ENCODE results near the gene MX1. TPM values are rescaled to one million over a fixed set of nuclear protein-coding genes. Genes with fewer than 3 reads are reported as not detected.

MX1 gene
- polyA plus RNA-seq, 3 donors, result 42.7 to 73.3 (median 60.5) TPM

- peak overlapping the region in 1 of 7 donors; percentile 21 for H3K27ac Mint-ChIP-seq
- no peak for DNase-seq
- Histone ChIP-seq H4K20me1 (ENCODE audit: insufficient read depth, low read length) (peaks cover 4% of the 10 kb centered on the region), H2AFZ (ENCODE audit: insufficient read depth, low read depth, low read length, poor library complexity, severe bottlenecking) (no peak overlapping the region), H3K9me3 (replicated peaks in 1 of 2; ENCODE audit: control insufficient read depth in 1 of 2, insufficient read depth in 1 of 2, low read length in 2 of 2) (no peaks in the 10 kb centered on the region), H3K9ac (ENCODE audit: insufficient read depth, low read length, poor library complexity, severe bottlenecking) (no peak overlapping the region), H3K4me2 (replicated peaks; ENCODE audit: extremely low read depth, low read length, poor library complexity, severe bottlenecking) (no peak overlapping the region), H3K36me3 (replicated peaks in 1 of 2; ENCODE audit: control insufficient read depth in 1 of 2, insufficient read depth in 2 of 2, low read length in 2 of 2) (peaks cover 40 to 62% of the 10 kb centered on the region in 2 donors), H3K4me1 (ENCODE audit: control insufficient read depth in 1 of 2, insufficient read depth in 2 of 2, low read length in 2 of 2) (no peaks in the 10 kb centered on the region), H3K27me3 (ENCODE audit: control insufficient read depth in 2 of 2, insufficient read depth in 2 of 2, low read length in 2 of 2) (no peaks in the 10 kb centered on the region), H3K4me3 (replicated peaks in 1 of 3; ENCODE audit: low read depth in 2 of 3, low read length in 3 of 3) (no peak overlapping the region), H3K79me2 (ENCODE audit: insufficient read depth, low read length) (no peaks in the 10 kb centered on the region), H3K27ac (ENCODE audit: low read depth in 1 of 2, low read length in 2 of 2) (no peak overlapping the region)
- H3K9me3 Mint-ChIP-seq, result peaks cover 0 to 7% (median 2%) of the 10 kb centered on the region in 7 donors
- TF ChIP-seq CTCF (IDR thresholded peaks at IDR 0.05), result no peak
- WGBS (ENCODE audit: insufficient coverage), result 95% methylated on average over 18 of the region's 22 CpGs
- peaks cover 60 to 61% of the 10 kb centered on the region in 2 donors for H3K36me3 Mint-ChIP-seq
- H3K4me3 Mint-ChIP-seq, result no peak overlapping the region
- peaks cover 2% of the 10 kb centered on the region for H3K4me1 Mint-ChIP-seq
- peaks cover 0 to 4% (median 0%) of the 10 kb centered on the region in 3 donors for H3K27me3 Mint-ChIP-seq (ENCODE audit: low read depth in 3 of 3)
- intact Hi-C loops (cut with micrococcal nuclease), result no loop called here
Measured at GRCh38 chr21:41458559-41458958, 32.5 kb downstream of the MX1 start.

GRCh38 chr21:41459884-41460534 lies 34.0 kb downstream of the MX1 start:
- Mint-ChIP-seq H3K27ac (peak overlapping the region in 2 of 7 donors; percentile 28 to 75), H3K9me3 (peaks cover 2 to 15% (median 5%) of the 10 kb centered on the region in 7 donors), H3K4me3 (no peak overlapping the region), H3K36me3 (peaks cover 47% of the 10 kb centered on the region in 2 donors), H3K4me1 (peaks cover 2% of the 10 kb centered on the region), H3K27me3 (ENCODE audit: low read depth in 3 of 3) (peaks cover 0 to 4% (median 2%) of the 10 kb centered on the region in 3 donors)
- no peaks in the 10 kb centered on the region for H3K4me1 ChIP-seq (ENCODE audit: control insufficient read depth in 1 of 2, insufficient read depth in 2 of 2, low read length in 2 of 2)
- no peaks in the 10 kb centered on the region for H3K27me3 ChIP-seq (ENCODE audit: control insufficient read depth in 2 of 2, insufficient read depth in 2 of 2, low read length in 2 of 2)
- H3K9me3 ChIP-seq (replicated peaks in 1 of 2; ENCODE audit: control insufficient read depth in 1 of 2, insufficient read depth in 1 of 2, low read length in 2 of 2), result no peaks in the 10 kb centered on the region
- no peaks in the 10 kb centered on the region for H3K79me2 ChIP-seq (ENCODE audit: insufficient read depth, low read length)
- peaks cover 31 to 47% of the 10 kb centered on the region in 2 donors for H3K36me3 ChIP-seq (replicated peaks in 1 of 2; ENCODE audit: control insufficient read depth in 1 of 2, insufficient read depth in 2 of 2, low read length in 2 of 2)
- H3K4me3 ChIP-seq (replicated peaks in 1 of 3; ENCODE audit: low read depth in 2 of 3, low read length in 3 of 3), result no peak overlapping the region
- TF ChIP-seq CTCF (IDR thresholded peaks at IDR 0.05), result no peak
- 95% methylated on average over 6 of the region's 9 CpGs for WGBS (ENCODE audit: insufficient coverage)
- intact Hi-C loops (cut with micrococcal nuclease), result loop anchor here in 1 of 2 donors (1.0 kb wide), 1 partner anchor 177 kb away; no protein-coding TSS in a partner anchor
- H4K20me1 ChIP-seq (ENCODE audit: insufficient read depth, low read length), result peaks cover 4% of the 10 kb centered on the region
- H2AFZ ChIP-seq (ENCODE audit: insufficient read depth, low read depth, low read length, poor library complexity, severe bottlenecking), result no peak overlapping the region
- no peak overlapping the region for H3K4me2 ChIP-seq (replicated peaks; ENCODE audit: extremely low read depth, low read length, poor library complexity, severe bottlenecking)
- H3K27ac ChIP-seq (ENCODE audit: low read depth in 1 of 2, low read length in 2 of 2), result no peak overlapping the region
- DNase-seq, result no peak
- H3K9ac ChIP-seq (ENCODE audit: insufficient read depth, low read length, poor library complexity, severe bottlenecking), result no peak overlapping the region
